NCI-H1092 (cell line): Measurements from ENCODE around the gene SLC39A6.

ENCODE experiments used
- DNase-seq: peaks from one replicate; lab custom pipeline; 2025; lab: John Stamatoyannopoulos, UW

The SLC39A6 gene

GRCh38 chr18:36058674-36059073 lies 70.5 kb downstream of the SLC39A6 start:
- no peak for DNase-seq
